GM19438 (cell line): ENCODE data around the gene POLD4.

Source experiments
- ATAC-seq: cut with Tn5 transposase; IDR thresholded peaks from one replicate; pipeline ENCODE4 v1.9.1; 2021; ENCODE audit warnings: low read depth; ENCODE audit not compliant: unreplicated experiment

Gene POLD4

DNA sequence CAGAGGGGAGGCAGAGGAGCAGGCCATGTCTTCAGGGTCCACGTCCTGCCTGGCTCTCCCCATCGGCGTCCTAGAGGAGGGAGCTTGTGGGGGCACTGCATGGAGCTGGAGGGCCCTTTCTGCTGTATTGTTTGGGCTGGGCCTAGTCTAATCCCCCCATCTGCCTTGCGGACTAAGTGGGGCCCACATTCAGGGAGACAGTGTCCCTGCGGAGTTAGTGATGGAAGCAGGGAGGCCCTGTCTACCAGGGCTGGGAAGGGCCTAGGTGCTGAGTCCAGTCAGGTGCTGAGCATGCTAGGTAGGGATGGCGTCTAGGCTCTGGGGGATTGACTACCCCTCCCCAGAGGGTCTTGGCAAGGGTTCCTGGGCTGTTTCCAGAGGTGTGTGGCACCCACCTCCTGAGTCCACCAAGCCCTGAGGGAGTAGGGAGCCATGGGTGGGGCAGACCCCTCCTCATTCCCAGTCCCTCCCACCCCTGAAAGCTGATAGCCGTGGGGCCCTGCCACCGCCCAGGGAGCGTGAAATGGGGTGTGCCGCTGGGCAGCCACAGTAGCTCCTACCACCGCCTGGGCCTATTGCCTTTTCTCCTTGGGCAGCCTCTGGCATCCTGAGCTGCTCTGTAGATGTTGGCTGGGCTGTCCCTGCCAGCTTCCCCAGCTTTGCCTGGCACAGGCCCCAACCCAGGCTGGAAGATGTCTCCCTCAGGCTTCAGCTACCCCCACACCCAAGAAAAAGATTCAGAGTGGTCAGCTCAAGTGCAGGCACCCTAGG, 1.9 kb upstream of the POLD4 start:
- ATAC-seq, result no peak

DNA sequence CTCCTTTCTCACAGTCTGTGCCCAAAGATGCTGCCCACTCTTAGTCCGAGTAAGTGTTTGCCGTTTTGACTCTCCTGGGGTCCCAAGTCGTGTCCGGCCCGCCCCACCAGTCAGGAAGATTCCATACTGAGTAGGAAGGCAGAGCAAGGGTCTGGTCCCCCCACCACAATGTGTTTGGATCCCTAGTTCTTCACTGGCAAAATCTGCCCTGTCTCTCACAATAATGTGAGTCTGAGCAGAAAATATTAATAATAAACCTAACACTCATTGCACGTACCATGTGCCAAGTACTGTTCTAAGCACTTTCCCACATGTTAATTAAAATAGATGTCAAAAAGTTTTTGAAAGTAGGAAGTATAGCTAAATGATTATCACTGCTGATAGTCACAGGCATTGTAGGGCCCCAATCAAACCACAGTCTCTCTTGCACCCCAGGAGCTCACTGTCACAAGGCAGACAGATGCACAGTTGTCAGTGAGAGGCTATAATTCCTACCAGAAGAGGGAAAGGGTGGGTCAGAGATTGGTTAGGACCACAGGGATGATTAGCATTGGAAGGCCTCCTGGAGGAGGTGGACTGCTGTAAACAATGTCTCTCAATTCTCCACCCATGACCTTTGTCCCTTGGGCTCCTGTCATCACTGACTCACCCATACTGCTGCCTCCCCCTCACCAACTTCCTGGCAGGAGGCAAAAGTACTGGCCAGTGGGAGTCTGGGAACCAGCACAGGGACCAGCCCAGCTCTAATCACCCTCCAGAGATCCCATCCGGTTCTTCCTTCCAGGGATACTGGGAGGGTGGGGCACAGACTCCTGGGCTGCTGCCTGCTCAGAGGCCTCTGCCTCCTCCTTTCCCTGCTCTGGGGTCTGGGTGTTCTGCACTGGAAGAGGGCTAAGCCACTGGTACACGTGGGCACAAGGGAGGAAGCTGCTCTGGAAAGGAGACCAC, 1.0 kb upstream of the POLD4 start:
- ATAC-seq, result no peak

- peak; percentile 5 for ATAC-seq
Observed at GRCh38 chr11:67352546-67353316, 615 bp downstream of the POLD4 start.

DNA sequence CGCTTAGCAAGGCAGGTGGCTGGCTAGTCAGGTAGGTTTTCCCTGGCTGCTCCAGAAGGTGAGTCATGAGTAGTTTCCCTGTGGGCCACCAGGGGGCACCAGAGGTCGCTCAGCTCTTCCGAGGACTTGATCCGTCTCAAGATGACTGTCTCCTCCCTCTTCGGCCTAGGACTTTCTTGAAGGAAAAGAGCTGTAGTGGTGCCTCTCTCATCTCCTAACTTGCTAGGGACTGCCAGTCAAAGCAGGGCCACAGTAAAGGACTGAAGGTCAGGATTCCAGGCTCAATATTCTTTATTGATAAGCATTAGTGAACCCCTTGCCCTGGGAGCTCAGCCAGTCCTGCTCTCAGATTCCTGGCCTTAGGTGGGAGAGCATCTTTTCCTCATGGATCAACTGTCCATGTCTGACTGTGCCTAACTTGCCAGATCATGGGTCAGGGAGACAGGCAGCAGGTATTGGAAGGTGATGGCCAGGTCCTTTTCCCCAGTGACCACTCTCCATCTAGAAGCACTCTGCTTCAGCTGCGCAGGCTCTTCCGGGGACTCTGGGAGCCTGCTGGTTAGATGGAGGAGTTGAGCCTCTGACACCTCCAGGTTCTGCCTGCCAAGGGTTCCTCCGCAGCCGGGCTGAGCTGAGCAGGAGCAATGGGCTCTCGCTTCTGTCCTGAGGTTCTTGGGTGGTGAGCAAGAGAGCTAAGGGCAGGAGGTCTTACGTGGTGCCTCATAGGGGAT, 1.9 kb downstream of the POLD4 start:
- ATAC-seq, result no peak

DNA sequence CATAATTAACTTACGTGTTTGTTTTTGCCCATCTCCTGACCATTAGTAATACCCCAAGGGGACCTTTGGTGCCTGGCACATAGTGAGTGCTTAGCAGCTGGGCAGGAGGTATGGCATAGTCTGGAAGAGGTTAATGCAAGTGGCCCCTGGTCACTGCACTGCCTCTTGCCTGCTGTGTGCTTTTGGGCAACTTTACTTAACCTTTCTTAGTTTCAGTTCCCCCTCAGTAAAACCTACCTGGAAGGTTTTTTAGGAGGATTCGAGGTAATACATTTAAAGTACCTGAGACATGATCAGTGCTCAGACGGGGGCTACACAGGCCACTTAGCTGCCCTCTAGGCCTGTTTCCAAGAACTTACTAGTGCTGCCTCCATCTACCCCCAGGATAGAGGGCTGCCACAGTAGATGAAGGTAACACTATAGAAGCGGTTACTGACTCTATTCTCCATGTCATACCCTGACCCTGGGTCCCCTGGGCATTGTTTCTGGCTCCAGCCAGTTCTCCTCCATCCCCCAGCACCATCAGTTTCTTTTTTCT, 3.3 kb downstream of the POLD4 start:
- no peak for ATAC-seq

GRCh38 chr11:67349457-67349856, 3.9 kb downstream of the POLD4 start:
- ATAC-seq, result no peak

DNA sequence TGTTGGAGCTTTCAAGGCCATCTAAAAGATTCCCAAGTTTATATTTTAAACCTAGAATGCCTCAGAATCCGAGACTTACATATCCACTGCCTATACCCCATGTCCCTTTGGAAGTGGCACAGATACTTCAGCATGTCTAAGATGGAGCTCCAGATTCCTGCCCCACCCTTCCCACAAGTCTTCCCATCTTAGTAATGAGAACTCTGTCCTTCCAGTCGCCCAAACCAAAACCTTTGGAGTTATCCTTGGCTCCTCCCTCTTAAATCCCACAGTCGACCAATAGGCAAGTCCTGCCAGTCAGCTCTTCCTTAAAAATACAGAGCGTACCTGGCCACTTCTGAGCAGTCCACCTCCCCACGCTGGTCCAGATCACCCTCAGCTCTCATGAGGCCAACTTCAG, 4.3 kb downstream of the POLD4 start:
- no peak for ATAC-seq

- no peak for ATAC-seq
Observed at GRCh38 chr11:67347964-67348749, 5.2 kb downstream of the POLD4 start.

- no peak for ATAC-seq
Observed at GRCh38 chr11:67345920-67346819, 7.2 kb downstream of the POLD4 start.

- ATAC-seq, result no peak
Observed at GRCh38 chr11:67345247-67345919, 8.0 kb downstream of the POLD4 start.

GRCh38 chr11:67344264-67344663, 9.1 kb downstream of the POLD4 start:
- ATAC-seq, result no peak

- ATAC-seq, result no peak
Observed at GRCh38 chr11:67337257-67337656, 16.1 kb downstream of the POLD4 start.

DNA sequence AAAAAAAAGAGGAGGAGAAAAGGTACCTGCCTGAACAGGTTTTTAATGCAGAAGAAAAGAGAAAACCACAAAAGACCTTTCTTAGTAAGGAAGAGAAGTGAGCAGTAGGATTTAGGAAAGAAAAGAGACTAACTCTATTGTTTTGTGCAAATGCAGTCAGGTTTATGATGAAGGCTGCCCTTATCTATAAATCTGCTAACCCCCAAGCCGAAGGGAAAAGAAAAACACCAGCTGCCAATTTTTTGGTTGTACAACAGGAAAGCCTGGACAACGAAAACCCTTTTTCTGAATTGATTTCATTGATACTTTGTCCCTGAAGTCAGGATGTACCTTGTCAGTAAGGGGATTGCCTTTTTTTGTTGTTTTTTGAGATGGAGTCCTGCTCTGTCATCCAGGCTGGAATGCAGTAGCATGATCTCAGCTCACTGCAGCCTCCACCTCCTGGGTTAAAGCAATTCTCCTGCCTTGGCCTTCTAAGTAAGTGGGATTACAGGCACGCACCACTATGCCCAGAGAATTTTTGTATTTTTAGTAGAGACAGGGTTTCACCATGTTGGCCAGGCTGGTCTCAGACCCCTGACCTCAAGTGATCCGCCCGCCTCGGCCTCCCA, 21.2 kb downstream of the POLD4 start:
- no peak for ATAC-seq

- no peak for ATAC-seq
Observed at GRCh38 chr11:67323526-67323925, 29.8 kb downstream of the POLD4 start.

DNA sequence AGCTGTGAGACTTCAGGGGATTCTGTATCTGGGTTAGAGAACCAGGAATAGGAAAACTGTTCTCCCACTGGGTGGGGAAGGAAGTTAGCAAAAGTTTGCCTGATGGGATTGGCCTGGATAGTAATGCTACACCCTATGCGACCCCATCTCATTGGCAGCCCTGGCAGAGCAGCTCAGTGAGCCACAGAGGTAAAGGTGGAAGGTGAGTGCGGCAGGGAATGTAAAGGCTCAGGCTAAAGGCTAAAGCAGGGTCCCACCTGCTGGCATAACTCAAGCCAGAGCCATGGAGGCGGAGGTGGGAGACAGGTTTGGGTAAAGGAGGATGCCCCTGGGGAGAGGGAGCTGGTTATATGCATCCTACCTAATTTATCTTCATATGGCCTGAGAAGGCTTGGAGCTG, 31.3 kb downstream of the POLD4 start:
- no peak for ATAC-seq

DNA sequence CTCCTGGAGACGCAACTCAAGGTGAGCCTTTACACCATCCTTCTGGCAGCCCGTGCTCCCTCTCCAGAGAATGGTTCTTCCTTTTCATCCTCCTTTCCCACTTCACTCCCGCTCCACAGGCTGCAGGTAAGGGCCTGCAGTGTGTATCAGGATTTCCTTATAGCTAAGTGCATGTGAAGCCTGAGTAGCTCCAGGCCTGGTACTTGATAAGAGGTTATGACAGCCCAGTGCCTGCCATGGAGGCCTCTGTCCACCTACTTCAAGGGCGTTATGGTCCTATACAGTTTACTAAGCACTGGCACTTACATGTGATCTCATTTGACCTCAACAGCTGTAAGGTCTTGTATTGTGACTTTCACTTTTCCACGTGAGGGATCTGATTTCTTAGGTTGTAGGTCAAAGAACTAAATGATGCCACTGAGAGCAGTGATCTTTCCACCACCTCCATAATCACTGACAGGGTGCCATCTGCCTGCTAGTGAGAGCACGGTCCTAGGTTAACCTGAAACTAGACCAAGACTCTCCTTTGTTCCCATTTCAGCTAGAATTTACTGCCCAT, 32.0 kb downstream of the POLD4 start:
- ATAC-seq, result no peak

DNA sequence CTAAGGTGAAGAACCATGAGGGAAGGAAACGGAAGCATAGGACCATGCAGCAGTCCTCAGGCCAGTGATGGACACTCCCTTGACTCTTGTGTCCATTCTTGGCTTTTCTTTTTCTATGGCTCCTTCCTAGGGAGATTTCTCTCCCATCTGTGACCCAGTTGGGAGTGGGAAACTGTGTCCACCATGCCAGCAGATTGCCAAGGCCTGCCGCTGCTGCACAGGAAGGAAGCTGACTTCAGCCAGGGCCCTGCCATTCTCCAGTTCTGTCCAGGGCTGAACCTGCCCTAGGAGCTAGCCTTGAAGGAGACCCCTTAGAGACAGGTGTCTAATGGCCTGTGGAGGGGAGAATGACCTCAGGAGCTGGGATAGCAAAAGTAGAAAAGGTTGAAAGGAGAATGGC, 32.7 kb downstream of the POLD4 start:
- no peak for ATAC-seq
